GM21381 (cell line): ENCODE results near the gene TDP1.

Source experiments
- ATAC-seq: cut with Tn5 transposase; IDR thresholded peaks from one replicate; pipeline ENCODE4 v1.9.1; 2021; ENCODE audit warnings: mild to moderate bottlenecking, moderate library complexity; ENCODE audit not compliant: unreplicated experiment

TDP1 gene

GRCh38 chr14:89955745-89956660 lies at the start of gene TDP1:
Gene TDP1, plus strand, starts transcription at chr14:89955927. Its CDS starts 7,188 bp downstream, at chr14:89963115.
- ATAC-seq: peak; percentile 55

DNA sequence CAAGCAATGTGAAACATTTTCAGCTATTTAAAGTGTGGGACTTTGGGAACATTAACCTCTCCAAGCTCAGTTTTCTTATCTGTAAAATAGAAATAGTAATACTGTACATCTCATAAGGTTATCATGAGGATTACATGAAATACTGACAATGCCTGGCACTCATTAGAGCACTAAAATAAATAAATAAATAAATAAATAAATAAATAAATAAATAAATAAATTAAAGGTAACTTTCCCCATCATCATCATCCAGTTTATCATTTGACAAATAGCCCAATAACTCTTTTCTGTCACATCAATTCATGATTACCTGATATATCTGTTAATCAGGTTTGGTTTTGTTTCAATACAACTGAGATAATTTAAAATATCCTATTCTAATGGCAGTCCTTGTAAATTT lies 49.7 kb upstream of the TDP1 start:
- ATAC-seq: no peak

DNA sequence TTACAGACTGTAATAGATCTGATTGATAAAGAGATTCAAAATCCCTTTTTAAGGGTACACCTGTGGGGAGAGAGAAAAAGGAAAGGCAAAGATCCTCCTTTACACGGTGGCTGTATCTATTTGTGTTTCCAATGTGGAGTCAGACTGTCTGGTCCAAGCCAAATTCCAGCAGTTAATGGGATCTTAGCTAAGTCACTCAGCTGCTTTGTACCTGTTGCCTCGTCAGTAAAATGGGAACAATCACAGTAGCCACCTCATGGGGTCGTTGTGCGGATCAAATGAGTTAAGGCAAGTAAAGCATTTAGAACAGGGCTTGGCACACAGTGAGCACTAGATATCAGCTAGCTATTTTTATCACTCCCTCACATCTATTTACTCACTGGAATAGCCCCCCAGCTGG lies 48.1 kb upstream of the TDP1 start:
- ATAC-seq: no peak

- ATAC-seq: no peak
These were observed 46.8 kb upstream of the TDP1 start for GRCh38 chr14:89908712-89909450.

- ATAC-seq: no peak
These were observed 46.1 kb upstream of the TDP1 start for GRCh38 chr14:89909586-89909985.

DNA sequence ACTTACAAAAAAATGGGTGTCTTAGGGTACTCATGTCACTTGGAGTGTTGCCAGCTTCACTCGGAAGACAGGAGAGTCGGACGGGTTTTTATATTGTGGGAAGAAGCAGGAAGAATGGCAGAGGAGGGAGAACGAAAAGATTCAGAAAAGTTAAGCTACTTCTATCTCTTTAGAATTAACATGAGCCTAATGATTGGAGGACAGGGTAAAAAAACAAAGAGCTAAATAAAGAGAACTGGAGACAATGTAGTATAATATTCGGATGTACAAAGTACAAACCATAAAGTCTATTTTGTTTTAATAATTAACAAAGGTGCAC lies 45.1 kb upstream of the TDP1 start:
- no peak for ATAC-seq

GRCh38 chr14:89911010-89911919 lies 44.5 kb upstream of the TDP1 start:
- ATAC-seq: no peak

DNA sequence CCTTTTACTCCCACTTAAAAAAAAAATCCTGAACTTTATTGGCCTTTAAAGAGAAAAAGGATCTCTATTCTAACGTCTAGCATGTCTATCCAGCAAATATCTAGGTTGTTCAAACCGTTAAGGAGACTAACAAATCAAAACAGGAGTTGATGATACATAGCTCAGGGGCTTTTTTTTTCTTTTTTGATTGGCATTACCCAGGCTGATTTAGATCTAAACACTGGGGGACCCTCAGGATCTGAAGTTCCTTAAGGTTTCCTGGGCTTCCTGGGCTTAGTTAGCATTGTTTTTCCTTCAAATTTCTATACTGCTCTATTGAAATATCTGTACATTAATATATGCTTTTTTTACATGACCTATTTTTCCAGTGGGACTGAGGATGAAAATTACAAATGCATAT lies 43.5 kb upstream of the TDP1 start:
- no peak for ATAC-seq

GRCh38 chr14:89912667-89913211 lies 43.0 kb upstream of the TDP1 start:
- ATAC-seq: no peak

GRCh38 chr14:89915114-89915878 lies 40.4 kb upstream of the TDP1 start:
- no peak for ATAC-seq

- no peak for ATAC-seq
These were observed 37.0 kb upstream of the TDP1 start for GRCh38 chr14:89918721-89919120.

DNA sequence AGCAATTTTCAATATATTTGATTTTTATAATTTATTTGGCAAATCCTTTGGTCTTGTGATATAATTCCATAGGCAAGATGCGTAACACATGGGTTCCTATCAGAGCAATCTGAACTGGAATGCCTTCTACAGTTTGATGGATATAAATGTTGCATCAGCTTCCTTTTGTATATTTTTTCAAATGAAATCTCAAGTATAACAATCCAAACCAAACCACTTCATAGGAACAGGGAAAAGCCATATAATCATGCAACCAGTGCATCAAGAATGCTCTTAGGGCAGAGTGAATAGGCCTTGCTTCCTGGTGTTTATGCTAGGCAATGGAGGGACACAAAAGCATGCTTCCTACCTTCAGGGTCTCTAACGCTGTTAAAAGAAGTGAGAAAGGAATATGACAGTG lies 35.7 kb upstream of the TDP1 start:
- ATAC-seq: no peak

DNA sequence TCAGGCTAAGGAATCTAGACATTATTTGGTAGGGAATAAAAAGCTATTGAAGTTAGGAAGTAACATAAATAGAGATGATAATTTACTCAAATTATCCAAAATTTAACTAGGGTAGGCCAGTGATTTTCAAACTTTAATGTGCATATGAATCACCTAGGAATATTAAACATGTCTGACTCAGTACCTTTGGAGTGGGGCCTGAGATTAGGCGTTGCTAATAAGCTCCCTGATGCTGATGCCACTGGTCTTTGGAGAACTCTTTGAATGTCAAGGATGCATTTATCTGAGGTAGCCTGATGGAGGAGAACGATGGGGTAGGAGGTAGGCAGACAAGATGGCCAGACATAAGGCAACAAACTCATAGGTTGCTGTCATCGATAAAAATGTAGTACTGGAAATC lies 34.4 kb upstream of the TDP1 start:
- no peak for ATAC-seq

- no peak for ATAC-seq
These were observed 33.5 kb upstream of the TDP1 start for GRCh38 chr14:89922031-89922907.

GRCh38 chr14:89924268-89924667 lies 31.5 kb upstream of the TDP1 start:
- ATAC-seq: no peak

- no peak for ATAC-seq
These were observed 29.0 kb upstream of the TDP1 start for GRCh38 chr14:89926694-89927093.

DNA sequence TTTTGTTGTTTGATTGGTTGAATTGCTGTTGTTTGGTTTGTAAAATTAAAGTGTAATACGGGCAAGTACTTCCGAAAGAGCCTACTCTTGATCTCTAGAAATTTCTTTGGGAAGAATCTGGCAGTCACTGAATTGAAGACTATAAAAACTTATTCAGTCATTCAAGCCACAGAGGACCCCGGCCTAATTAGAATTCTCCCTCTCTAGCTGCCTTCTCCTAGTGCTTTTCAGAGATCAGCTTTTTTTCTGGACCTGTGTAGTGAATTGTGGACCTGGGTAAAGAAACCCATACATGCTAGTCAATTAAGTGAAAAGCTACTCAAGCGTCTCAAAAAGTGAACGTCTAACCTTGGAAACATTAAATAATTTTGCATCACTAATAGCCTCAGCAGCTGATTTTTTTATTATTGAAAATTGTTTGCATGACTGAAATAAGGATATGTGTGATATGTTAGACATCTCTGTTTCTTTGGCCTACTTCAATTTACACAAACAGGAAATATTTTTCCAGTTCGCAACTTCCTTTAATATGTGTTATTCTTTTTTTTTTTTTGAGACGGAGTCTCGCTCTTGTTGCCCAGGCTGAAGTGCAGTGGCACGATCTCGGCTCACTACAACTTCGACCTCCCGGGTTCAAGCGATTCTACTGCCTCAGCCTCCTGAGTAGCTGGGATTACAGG lies 28.4 kb upstream of the TDP1 start:
- no peak for ATAC-seq

DNA sequence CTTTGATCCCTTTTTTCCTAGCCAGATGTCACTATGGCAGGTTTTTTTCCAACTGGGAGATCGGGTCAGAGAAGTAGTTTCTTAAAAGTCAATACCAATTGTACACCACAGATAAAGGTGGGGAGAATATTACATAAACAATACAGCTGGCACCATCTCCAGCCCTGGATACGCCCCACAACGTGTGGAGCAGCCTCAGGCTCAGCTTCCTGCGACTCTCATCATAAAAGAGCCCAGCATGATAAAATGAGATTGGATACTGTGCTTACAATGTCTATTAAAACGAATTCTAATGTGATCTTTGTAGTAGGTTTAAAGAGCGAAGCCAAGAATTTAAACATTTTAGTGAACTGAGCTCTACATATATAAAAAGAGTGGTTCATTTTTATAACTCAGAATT lies 22.7 kb upstream of the TDP1 start:
- ATAC-seq: no peak
